Measurements from ENCODE around the gene PDZD7.

Gene PDZD7

DNA sequence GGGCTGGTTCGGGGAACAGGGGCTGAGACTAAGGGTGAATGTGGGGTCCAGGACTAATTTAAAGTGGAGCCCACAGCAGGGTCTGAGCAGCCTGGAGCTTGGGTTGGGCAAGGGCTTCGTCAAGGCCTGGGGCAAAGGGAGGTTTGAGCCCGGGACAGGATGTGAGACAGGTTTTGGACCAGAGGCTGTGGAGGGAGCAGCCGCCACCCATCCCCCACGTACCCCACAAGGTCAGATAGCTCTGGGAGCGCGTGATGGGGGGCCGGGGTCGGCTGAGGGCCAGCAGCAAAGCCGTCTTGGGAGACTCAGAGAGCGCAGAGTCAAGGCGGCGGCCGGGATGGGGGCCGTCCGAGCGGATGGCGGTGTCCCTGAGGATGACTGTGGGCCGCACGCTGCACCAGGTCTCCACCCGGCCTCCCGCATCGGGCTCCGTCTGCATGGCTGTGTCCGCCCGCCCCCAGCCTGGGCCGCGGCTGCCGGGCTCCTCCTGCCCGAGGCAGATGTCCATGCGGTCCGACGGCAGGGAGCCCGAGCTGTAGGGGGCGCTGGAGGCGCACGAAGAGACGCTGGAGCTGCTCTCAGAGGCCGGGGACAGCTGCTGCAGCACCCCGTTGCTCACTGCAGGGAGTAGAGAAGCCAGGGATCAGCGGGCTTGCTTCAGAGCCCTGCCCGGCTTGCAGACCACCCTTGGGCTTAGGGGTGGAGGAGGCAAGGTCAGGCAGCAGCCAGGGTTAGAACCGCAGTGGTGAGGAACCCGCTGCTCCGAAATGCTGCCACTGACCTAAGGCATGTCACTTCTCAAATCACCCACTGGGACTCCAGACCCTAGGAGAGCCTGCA lies 12.1 kb downstream of the PDZD7 start:
- DNase-seq (ENCODE audit: low read depth in 2 of 2), result peak in 1 of 2 donors; percentile 80

DNA sequence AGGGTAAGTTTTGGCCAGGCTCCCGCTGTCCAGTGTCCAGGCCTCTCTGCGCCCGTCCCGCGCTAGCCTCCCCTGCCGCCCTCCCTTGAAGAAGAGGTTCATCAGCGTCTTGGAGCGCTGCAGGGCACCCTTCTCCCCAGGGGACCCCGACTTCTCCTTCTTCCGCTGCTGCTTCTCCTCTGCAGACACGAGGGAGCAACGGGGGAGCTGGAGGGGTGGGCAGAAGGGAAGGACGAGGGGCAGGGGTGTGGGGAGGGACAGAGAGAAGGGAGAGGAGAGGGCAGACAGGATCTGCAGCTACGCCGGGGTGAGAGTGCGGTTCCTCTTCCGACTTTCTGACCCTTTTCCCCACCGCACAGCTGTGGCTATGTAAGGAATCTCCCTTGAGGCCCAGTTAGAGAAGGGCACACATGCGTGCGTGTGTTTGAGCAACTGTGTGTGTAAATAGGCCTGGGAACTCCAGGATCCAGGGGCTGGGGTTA lies 12.8 kb downstream of the PDZD7 start:
- no peak for DNase-seq (ENCODE audit: low read depth in 2 of 2)

GRCh38 chr10:101016814-101017213 lies 14.1 kb downstream of the PDZD7 start:
- no peak for DNase-seq (ENCODE audit: low read depth in 2 of 2)

DNA sequence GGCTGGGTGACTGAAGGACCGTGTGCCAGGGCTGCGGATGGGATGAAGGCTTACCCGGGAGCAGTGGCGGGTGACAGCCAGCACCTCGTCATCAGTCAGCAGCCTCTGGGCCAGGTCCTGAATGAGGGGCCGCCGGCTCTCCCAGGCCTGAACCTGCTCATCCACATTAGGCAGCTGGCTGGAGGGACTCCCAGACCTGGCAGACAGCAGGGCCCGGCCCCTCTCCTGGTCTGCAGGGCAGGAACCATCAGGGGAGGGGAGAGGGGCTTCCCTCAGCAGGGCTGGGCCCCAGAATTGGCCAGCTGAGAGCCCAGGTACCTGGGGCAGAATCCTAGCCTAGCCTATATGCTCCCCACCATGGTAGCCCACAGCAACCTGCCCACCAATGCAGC lies 15.4 kb downstream of the PDZD7 start:
- no peak for DNase-seq (ENCODE audit: low read depth in 2 of 2)

- no peak for DNase-seq (ENCODE audit: low read depth in 2 of 2)
Observed at GRCh38 chr10:101014966-101015581, 15.9 kb downstream of the PDZD7 start.

DNA sequence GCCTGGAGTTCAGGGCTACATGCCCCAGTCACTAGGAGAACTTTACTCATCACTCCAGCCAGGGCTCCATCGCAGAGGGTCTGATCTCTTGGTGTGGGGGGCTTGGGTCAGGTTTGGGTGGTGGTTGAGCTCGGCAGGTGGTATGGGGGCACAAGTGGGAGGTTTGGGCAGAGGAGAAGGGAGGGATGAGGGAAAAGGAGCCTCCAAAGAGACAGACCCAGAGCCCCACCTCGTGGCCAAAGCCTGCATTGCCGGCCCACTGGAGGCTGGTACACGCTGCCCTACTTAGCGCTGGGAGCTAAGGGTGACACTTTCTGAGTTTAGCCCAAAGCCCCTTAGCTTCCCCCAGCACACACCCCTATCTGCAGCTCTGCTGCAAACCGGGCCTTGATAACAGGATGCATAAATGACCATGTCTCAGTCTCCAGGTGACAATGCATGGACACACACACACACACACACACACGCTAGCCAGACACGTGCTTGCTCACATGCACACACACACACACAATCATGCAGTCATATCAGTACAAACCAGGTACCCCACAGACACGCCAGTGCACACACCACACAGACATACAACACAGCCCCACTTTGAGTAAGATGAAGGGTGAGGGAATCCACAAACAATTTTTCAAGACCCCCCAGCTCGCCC lies 16.6 kb downstream of the PDZD7 start:
- peak; percentile 72 to 79 for DNase-seq (ENCODE audit: low read depth in 2 of 2)

DNA sequence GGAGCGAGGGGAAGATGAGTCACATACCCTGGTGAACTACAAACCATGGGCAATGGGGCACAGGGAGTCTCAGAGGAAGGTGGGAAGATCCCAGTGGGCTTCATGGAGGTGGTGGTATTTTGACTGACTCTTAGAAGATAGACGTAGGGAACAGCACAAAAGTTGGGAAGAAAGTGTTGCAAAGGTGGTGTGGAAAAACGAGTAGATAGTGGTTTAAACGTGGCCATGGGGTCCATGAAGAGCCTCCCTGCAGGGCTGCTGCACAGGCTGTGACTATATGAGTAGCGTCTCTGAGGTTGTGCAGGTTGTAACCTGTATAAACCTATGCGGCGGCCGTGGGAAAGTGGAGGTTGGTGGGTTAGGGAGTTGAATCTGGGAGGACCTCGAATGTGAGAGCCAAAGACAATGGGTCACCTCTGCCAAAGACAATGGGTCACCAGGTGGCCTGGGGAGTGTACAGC lies 17.5 kb downstream of the PDZD7 start:
- no peak for DNase-seq (ENCODE audit: low read depth in 2 of 2)

- DNase-seq (ENCODE audit: low read depth in 2 of 2), result peak; percentile 68 to 76
Observed at GRCh38 chr10:101012525-101013364, 18.2 kb downstream of the PDZD7 start.

DNA sequence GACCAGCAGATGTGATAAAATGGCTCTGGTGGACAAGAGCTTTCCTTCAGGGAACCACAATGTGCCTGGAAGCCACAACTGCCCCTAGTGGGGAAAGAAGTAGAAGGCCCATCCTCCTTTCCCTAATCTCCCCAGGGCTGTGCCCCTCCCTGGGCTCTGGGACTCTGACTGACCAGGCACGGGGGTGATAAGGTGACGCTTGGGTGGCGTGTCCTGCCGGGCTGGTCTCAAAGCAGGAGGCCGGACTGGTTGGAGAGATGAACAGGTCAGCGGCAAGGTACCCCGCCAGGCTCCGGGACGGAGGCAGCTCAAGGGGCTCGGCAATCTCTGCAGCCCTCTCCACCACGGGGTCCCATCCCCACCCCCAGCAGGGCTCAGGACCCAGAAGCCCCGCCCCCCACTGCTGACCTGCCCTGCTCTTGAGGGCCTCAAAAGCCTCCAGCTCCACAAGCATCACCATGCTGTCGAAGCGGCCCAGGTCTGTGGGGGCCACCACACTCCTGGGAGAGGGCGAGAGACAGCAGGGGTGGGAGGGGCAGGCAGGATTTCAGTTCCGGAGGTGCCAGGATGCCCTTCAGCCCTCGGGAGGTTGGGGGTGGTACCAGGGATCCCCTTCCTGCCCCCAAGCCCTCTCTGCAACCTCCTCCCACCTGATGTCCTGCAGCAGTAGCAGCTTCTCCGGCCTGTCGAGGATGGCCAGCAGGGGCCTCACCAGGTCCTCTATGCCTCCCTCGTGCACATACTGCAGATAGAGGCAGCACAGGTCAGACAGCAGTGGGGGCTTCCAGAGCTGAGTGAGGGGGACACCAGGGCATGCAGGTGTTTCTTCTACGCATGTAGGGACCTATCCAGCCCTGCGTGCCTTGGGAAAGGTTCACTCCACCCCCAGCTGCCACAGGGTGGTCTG lies 19.2 kb downstream of the PDZD7 start:
- no peak for DNase-seq (ENCODE audit: low read depth in 2 of 2)

DNA sequence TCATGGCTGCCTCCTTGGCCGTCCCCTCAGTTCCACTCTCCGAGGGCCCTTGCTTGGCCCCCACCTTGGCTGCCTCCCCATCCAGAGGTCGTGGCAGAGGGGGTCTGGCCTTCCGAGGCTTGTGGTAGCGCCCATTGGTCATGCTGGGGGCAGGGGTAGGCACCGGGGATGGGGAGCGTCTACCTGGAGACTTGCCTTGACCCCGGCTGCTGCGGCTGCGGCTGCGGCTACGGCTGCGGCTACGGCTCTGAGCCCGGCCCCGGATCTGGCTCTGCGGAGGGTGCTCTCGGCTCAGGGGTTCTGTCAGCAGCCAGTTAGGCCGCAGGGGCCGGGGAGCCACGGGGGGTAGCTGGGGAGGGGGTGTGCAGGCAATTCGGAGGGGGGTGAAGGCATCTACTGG lies 20.6 kb downstream of the PDZD7 start:
- DNase-seq (ENCODE audit: low read depth in 2 of 2), result no peak

DNA sequence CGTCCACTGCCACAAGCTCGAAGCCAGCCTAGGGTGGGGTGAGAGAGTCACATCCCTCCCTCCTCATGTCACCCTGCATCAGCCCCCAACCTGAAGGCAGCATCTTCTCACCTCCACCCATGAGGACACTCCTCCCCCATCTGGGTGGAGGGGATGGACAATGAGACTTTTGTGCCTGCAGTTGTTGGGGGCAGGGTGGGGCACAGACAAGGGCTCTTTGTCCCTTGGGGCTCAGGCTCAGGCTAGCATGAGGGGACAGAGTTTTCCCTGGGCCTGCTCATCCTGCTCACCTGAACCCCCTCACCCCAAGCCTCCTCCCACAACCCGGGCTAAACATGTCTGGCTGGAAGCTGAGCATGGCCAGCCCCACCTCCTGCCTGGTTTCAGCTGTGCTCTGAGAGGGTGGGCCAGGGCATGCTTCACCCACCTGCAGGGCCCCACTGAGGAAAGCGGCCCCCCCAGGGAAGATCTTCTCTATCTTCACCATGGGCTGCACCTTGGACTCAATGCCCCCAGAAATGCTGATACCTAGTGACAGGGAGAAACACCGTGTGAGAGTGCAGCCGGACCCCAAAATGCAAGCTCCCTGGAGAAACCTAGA lies 22.0 kb downstream of the PDZD7 start:
- no peak for DNase-seq (ENCODE audit: low read depth in 2 of 2)

DNA sequence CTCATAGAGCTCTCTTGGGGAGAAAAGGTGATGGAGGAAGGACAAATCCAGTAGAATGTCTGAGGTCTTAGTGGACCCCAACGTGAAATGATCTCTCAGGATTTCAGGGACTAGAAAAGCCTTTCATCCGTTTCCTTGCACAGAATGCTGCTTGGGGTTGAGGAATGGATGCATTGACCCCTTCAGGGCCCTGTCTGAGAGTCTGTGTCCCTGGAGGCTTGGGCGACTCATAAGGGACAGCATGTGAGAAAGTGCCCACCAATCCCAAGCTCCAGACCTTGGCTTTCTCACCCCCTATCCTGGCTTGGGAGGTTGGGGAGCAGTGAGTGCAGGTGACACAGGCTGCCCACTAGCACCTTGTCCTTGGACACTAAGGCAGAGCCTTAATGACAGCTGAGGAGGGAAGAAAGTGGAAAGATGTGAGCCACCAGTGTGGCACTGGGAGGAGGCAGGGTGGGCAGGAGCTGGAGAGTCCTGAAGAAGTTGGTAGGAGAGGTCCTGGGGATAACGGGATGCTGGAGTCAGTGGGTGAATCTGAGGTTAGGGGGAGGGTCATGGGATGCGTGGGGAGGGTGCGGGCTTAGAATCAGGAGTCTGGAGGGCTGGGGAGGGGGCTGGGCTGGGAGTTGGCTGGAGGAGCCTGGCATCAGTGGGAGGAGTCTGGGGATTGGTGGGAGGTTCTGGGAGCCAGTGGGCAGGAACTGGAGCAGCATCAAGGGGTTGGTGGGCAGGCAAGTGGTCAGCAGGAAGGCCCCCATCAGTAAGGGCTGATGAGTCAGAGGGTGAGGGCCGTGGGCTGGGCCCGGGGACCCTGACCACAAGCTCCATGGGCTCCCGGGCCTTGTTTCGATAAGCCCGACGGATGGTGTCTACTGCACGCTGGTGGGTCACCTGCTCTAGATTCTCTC lies 22.8 kb downstream of the PDZD7 start:
- no peak for DNase-seq (ENCODE audit: low read depth in 2 of 2)

- no peak for DNase-seq (ENCODE audit: low read depth in 2 of 2)
Observed at GRCh38 chr10:101007099-101007711, 23.7 kb downstream of the PDZD7 start.

DNA sequence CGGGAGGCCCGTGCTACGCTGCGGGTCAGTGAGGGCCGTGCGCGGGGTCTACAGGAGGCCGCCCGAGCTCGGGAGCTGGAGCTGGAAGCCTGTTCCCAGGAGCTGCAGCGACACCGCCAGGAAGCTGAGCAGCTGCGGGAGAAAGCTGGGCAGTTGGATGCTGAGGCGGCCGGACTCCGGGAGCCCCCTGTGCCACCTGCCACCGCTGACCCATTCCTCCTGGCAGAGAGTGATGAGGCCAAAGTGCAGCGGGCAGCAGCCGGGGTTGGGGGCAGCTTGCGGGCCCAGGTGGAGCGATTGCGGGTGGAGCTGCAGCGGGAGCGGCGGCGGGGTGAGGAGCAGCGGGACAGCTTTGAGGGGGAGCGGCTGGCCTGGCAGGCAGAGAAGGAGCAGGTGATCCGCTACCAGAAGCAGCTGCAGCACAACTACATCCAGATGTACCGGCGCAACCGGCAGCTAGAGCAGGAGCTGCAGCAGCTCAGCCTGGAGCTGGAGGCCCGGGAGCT lies 24.3 kb downstream of the PDZD7 start:
- no peak for DNase-seq (ENCODE audit: low read depth in 2 of 2)

GRCh38 chr10:101005869-101006567 lies 24.9 kb downstream of the PDZD7 start:
- DNase-seq (ENCODE audit: low read depth in 2 of 2), result no peak

DNA sequence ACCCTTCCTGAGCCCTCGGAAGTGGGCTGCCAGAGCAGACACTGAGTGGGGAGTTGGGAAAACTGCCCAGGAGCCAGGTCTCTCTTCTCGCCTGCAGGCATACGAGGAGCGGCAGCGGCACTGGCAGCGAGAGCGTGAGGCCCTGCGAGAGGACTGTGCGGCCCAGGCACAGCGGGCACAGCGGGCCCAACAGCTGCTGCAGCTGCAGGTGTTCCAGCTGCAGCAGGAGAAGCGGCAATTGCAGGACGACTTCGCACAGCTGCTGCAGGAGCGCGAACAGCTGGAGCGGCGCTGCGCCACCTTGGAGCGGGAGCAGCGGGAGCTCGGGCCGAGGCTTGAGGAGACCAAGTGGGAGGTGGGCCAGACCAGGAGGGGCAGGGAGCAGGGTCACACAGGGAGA lies 25.6 kb downstream of the PDZD7 start:
- DNase-seq (ENCODE audit: low read depth in 2 of 2), result no peak

DNA sequence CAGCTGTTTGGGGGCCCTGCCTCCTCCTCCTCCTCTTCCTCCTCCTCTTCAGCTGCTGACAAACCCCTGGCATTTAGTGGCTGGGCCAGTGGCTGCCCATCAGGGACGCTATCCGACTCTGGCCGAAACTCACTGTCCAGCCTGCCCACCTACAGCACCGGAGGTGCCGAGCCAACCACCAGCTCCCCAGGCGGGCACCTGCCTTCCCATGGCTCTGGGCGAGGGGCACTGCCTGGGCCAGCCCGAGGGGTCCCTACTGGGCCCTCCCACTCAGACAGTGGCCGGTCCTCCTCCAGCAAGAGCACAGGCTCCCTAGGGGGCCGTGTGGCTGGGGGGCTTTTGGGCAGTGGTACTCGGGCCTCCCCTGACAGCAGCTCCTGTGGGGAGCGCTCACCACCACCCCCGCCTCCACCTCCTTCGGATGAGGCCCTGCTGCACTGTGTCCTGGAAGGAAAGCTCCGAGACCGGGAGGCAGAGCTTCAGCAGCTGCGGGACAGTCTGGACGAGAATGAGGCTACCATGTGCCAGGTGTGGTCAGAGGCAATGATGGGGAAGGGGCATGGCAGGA lies 27.2 kb downstream of the PDZD7 start:
- no peak for DNase-seq (ENCODE audit: low read depth in 2 of 2)

DNA sequence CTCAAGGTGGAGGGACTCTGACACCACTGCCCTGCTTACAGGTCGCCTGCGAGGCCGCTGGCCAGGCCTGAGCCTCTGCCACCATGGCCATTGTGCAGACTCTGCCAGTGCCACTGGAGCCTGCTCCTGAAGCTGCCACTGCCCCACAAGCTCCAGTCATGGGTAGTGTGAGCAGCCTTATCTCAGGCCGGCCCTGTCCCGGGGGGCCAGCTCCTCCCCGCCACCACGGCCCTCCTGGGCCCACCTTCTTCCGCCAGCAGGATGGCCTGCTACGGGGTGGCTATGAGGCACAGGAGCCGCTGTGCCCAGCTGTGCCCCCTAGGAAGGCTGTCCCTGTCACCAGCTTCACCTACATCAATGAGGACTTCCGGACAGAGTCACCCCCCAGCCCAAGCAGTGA lies 28.5 kb downstream of the PDZD7 start:
- no peak for DNase-seq (ENCODE audit: low read depth in 2 of 2)
